LNCAP (cell line): ENCODE results near the gene MNAT1.

Experiments used
- CTCF ChIP-seq: fragments of 450-650 bp; IDR thresholded peaks from 2 replicates; pipeline ENCODE4 v1.5.1; 2017; ENCODE audit warnings: mild to moderate bottlenecking

The MNAT1 gene

GRCh38 chr14:60878536-60878935 lies 144.0 kb downstream of the MNAT1 start:
- no peak for TF ChIP-seq CTCF

- no peak for TF ChIP-seq CTCF
Measured at GRCh38 chr14:60882219-60882618, 147.7 kb downstream of the MNAT1 start.

- TF ChIP-seq CTCF: no peak
Measured at GRCh38 chr14:60884134-60884533, 149.6 kb downstream of the MNAT1 start.

- no peak for TF ChIP-seq CTCF
Measured at GRCh38 chr14:60893911-60894310, 159.3 kb downstream of the MNAT1 start.

GRCh38 chr14:60904381-60904780 lies 169.8 kb downstream of the MNAT1 start:
- no peak for TF ChIP-seq CTCF

GRCh38 chr14:60905923-60906322 lies 171.4 kb downstream of the MNAT1 start:
- TF ChIP-seq CTCF: no peak

GRCh38 chr14:60915781-60916180 lies 181.2 kb downstream of the MNAT1 start:
- TF ChIP-seq CTCF: no peak

GRCh38 chr14:60922050-60922449 lies 187.5 kb downstream of the MNAT1 start:
- no peak for TF ChIP-seq CTCF
